Dendritic cell treated with granulocyte-macrophage colony-stimulating factor and Interleukin-4, amounts not matched to agents 40 ng/mL and 50 ng/mL, for 4 days (primary cell): ENCODE results near the gene UEVLD.

ENCODE experiments used
- H3K27ac Mint-ChIP-seq: one replicate; pipeline ENCODE4 v1.8.0; 2022; ENCODE audit warnings: mild to moderate bottlenecking, mixed read lengths
- H3K27me3 Mint-ChIP-seq: one replicate; pipeline ENCODE4 v1.8.0; 2022; ENCODE audit warnings: mild to moderate bottlenecking, mixed read lengths
- H3K36me3 Mint-ChIP-seq: one replicate; pipeline ENCODE4 v1.8.0; 2022; ENCODE audit warnings: low read depth, mixed read lengths
- H3K4me1 Mint-ChIP-seq: one replicate; pipeline ENCODE4 v1.8.0; 2022; ENCODE audit warnings: low read depth, mixed read lengths
- H3K4me3 Mint-ChIP-seq: one replicate; pipeline ENCODE4 v1.8.0; 2022; ENCODE audit warnings: mild to moderate bottlenecking, moderate library complexity, mixed read lengths
- H3K9me3 Mint-ChIP-seq: one replicate; pipeline ENCODE4 v1.8.0; 2022; ENCODE audit warnings: mixed read lengths
- intact Hi-C: fragments of 100-400 bp; cut with micrococcal nuclease; formaldehyde crosslinking; loops from one replicate; pipeline ENCODE4 v1.15.0; 2022

UEVLD gene

DNA sequence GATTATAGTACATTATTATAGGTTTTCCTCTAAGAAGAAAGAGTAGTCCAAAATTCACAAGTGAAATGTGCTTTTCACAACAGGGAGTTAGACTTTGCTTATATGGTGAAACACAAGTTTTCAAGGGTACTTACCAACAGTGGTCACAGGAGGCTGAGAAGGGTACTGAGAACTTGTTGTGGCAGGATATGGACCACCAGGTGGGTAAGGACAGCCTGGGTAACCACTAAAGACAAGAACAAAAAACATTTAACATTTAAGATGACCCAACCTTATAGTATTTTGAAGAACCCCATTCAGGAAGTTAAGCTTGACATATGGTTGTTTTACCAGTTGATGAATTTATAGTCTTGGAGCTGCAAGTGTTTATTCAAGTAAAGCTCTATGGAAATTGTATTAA is 86.2 kb downstream of the UEVLD start:
- H3K36me3 Mint-ChIP-seq: peaks cover 95% of the 10 kb centered on the region

GRCh38 chr11:18501629-18502028 is 86.9 kb downstream of the UEVLD start:
- H3K4me1 Mint-ChIP-seq: no peaks in the 10 kb centered on the region
- H3K27me3 Mint-ChIP-seq: no peaks in the 10 kb centered on the region
- intact Hi-C loops: no loop called here
- no peaks in the 10 kb centered on the region for H3K9me3 Mint-ChIP-seq
- peaks cover 93% of the 10 kb centered on the region for H3K36me3 Mint-ChIP-seq
- no peak overlapping the region for H3K27ac Mint-ChIP-seq
- no peak overlapping the region for H3K4me3 Mint-ChIP-seq

More for the DNA sequence above, 86.2 kb downstream of the UEVLD start:
- no peak overlapping the region for H3K4me3 Mint-ChIP-seq
- no peaks in the 10 kb centered on the region for H3K27me3 Mint-ChIP-seq
- H3K9me3 Mint-ChIP-seq: no peaks in the 10 kb centered on the region
- intact Hi-C loops: no loop called here
- H3K27ac Mint-ChIP-seq: no peak overlapping the region
- no peaks in the 10 kb centered on the region for H3K4me1 Mint-ChIP-seq

DNA sequence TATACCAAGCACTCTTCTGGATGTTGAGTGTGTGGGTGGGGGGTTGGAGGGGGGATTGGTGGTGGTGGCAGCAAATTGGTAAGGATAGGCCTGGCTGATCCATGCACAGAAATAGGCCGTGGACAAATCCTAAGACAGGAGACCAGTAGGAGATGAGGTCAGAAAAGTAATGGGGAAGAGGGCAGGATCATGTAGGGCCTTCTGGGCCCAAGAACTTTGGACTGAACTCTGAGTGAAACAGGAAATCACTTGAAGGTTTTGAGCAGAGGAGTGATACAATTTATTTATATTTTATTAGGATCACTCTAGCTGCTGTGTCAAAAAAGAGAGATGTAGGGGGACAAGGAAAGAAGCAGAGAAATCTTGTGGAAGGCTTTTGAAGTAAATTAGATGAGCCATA is 90.5 kb downstream of the UEVLD start:
- no peaks in the 10 kb centered on the region for H3K9me3 Mint-ChIP-seq
- peaks cover 77% of the 10 kb centered on the region for H3K36me3 Mint-ChIP-seq
- H3K27ac Mint-ChIP-seq: no peak overlapping the region
- no peaks in the 10 kb centered on the region for H3K4me1 Mint-ChIP-seq
- intact Hi-C loops: loop anchor here (10.0 kb wide), 1 partner anchor 93 kb away; no protein-coding TSS in a partner anchor
- H3K27me3 Mint-ChIP-seq: no peaks in the 10 kb centered on the region
- no peak overlapping the region for H3K4me3 Mint-ChIP-seq

- no peak overlapping the region for H3K27ac Mint-ChIP-seq
- H3K36me3 Mint-ChIP-seq: peaks cover 71% of the 10 kb centered on the region
- intact Hi-C loops: loop anchor here (10.0 kb wide), 1 partner anchor 91 kb away; no protein-coding TSS in a partner anchor
- H3K9me3 Mint-ChIP-seq: no peaks in the 10 kb centered on the region
- H3K4me3 Mint-ChIP-seq: no peak overlapping the region
- no peaks in the 10 kb centered on the region for H3K4me1 Mint-ChIP-seq
- no peaks in the 10 kb centered on the region for H3K27me3 Mint-ChIP-seq
Observed at GRCh38 chr11:18495703-18496102, 92.8 kb downstream of the UEVLD start.

GRCh38 chr11:18495271-18495670 is 93.3 kb downstream of the UEVLD start:
- no peaks in the 10 kb centered on the region for H3K4me1 Mint-ChIP-seq
- no peaks in the 10 kb centered on the region for H3K27me3 Mint-ChIP-seq
- peaks cover 71% of the 10 kb centered on the region for H3K36me3 Mint-ChIP-seq
- intact Hi-C loops: loop anchor here (10.0 kb wide), 1 partner anchor 90 kb away; no protein-coding TSS in a partner anchor
- no peak overlapping the region for H3K4me3 Mint-ChIP-seq
- H3K9me3 Mint-ChIP-seq: no peaks in the 10 kb centered on the region
- no peak overlapping the region for H3K27ac Mint-ChIP-seq

GRCh38 chr11:18493310-18493709 is 95.2 kb downstream of the UEVLD start:
- Mint-ChIP-seq H3K27ac (no peak overlapping the region), H3K9me3 (no peaks in the 10 kb centered on the region), H3K36me3 (peaks cover 74% of the 10 kb centered on the region), H3K4me3 (no peak overlapping the region), H3K4me1 (no peaks in the 10 kb centered on the region), H3K27me3 (no peaks in the 10 kb centered on the region)
- intact Hi-C loops: loop anchor here (1.0 to 10.0 kb wide), 2 partner anchors 11 to 89 kb away; no protein-coding TSS in a partner anchor

- Mint-ChIP-seq H3K4me1 (no peaks in the 10 kb centered on the region), H3K27me3 (no peaks in the 10 kb centered on the region), H3K4me3 (no peak overlapping the region), H3K36me3 (peaks cover 74% of the 10 kb centered on the region), H3K27ac (no peak overlapping the region), H3K9me3 (no peaks in the 10 kb centered on the region)
- intact Hi-C loops: loop anchor here (1.0 to 10.0 kb wide), 2 partner anchors 11 to 88 kb away; no protein-coding TSS in a partner anchor
Observed at GRCh38 chr11:18492888-18493287, 95.6 kb downstream of the UEVLD start.

- peaks cover 75% of the 10 kb centered on the region for H3K36me3 Mint-ChIP-seq
- intact Hi-C loops: loop anchor here (10.0 kb wide), 1 partner anchor 87 kb away; no protein-coding TSS in a partner anchor
Observed at GRCh38 chr11:18491924-18492323, 96.6 kb downstream of the UEVLD start.

DNA sequence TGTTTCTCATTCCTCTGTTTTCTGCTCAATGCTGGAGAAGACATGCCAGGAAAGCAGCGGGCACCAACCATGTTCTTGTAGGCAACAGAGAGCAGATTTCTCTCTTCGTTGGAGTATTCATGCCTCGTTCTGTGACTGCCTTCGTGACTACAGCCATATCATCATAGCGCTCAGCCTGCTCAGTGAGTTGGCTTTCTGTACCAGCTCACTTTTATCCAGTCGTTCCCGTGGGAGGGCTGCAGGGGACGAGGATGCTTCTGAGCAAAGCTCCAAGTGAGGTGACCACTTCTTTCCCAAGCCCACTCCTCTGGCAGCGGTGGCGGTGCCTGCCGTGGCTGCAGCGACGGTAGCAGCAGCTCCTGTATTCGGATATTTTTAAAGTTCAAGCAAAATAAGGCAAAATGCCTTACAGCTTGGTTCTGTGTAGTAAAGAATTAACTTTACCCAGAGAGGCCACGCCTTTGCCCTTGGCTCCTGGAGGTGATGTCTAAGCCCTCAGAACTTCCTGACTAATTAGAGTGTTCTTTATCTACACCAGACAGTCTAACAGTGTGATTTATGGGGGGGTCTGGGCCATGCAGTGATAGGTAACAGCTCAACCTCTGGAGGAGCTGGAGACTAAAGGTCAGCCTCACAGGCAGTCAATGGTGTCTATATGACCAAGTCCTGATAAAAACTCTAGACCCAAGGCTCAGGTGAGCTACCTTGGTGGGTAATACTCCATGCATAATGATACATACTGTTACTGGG is 97.6 kb downstream of the UEVLD start:
- intact Hi-C loops: loop anchor here (10.0 kb wide), 1 partner anchor 86 kb away; no protein-coding TSS in a partner anchor
- Mint-ChIP-seq H3K4me1 (no peaks in the 10 kb centered on the region), H3K4me3 (no peak overlapping the region), H3K9me3 (no peaks in the 10 kb centered on the region), H3K27me3 (no peaks in the 10 kb centered on the region), H3K27ac (no peak overlapping the region), H3K36me3 (peaks cover 73% of the 10 kb centered on the region)

More at GRCh38 chr11:18491924-18492323, 96.6 kb downstream of the UEVLD start:
- Mint-ChIP-seq H3K4me3 (no peak overlapping the region), H3K4me1 (no peaks in the 10 kb centered on the region), H3K27ac (no peak overlapping the region), H3K9me3 (no peaks in the 10 kb centered on the region), H3K27me3 (no peaks in the 10 kb centered on the region)

GRCh38 chr11:18490319-18490718 is 98.2 kb downstream of the UEVLD start:
- Mint-ChIP-seq H3K4me1 (no peaks in the 10 kb centered on the region), H3K36me3 (peaks cover 71% of the 10 kb centered on the region), H3K27ac (no peak overlapping the region), H3K4me3 (no peak overlapping the region), H3K27me3 (no peaks in the 10 kb centered on the region), H3K9me3 (no peaks in the 10 kb centered on the region)
- intact Hi-C loops: loop anchor here (10.0 kb wide), 1 partner anchor 86 kb away; no protein-coding TSS in a partner anchor

GRCh38 chr11:18485913-18486528 is 102.5 kb downstream of the UEVLD start:
- Mint-ChIP-seq H3K4me3 (no peak overlapping the region), H3K27ac (no peak overlapping the region)

More at GRCh38 chr11:18485913-18486528, 102.5 kb downstream of the UEVLD start:
- Mint-ChIP-seq H3K4me1 (no peaks in the 10 kb centered on the region), H3K27me3 (no peaks in the 10 kb centered on the region), H3K36me3 (peaks cover 91% of the 10 kb centered on the region), H3K9me3 (no peaks in the 10 kb centered on the region)
- intact Hi-C loops: no loop called here
